DMS53 treated with DMSO at 0.1 percent for 48 hours (cell line): ENCODE measurements around the gene PTPN13.

Experiments used
- DNase-seq: peaks from one replicate; lab custom pipeline; 2025; ENCODE audit not compliant: unreplicated experiment; lab: John Stamatoyannopoulos, UW

The PTPN13 gene, protein sequence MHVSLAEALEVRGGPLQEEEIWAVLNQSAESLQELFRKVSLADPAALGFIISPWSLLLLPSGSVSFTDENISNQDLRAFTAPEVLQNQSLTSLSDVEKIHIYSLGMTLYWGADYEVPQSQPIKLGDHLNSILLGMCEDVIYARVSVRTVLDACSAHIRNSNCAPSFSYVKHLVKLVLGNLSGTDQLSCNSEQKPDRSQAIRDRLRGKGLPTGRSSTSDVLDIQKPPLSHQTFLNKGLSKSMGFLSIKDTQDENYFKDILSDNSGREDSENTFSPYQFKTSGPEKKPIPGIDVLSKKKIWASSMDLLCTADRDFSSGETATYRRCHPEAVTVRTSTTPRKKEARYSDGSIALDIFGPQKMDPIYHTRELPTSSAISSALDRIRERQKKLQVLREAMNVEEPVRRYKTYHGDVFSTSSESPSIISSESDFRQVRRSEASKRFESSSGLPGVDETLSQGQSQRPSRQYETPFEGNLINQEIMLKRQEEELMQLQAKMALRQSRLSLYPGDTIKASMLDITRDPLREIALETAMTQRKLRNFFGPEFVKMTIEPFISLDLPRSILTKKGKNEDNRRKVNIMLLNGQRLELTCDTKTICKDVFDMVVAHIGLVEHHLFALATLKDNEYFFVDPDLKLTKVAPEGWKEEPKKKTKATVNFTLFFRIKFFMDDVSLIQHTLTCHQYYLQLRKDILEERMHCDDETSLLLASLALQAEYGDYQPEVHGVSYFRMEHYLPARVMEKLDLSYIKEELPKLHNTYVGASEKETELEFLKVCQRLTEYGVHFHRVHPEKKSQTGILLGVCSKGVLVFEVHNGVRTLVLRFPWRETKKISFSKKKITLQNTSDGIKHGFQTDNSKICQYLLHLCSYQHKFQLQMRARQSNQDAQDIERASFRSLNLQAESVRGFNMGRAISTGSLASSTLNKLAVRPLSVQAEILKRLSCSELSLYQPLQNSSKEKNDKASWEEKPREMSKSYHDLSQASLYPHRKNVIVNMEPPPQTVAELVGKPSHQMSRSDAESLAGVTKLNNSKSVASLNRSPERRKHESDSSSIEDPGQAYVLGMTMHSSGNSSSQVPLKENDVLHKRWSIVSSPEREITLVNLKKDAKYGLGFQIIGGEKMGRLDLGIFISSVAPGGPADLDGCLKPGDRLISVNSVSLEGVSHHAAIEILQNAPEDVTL (N-terminal part only)

DNA sequence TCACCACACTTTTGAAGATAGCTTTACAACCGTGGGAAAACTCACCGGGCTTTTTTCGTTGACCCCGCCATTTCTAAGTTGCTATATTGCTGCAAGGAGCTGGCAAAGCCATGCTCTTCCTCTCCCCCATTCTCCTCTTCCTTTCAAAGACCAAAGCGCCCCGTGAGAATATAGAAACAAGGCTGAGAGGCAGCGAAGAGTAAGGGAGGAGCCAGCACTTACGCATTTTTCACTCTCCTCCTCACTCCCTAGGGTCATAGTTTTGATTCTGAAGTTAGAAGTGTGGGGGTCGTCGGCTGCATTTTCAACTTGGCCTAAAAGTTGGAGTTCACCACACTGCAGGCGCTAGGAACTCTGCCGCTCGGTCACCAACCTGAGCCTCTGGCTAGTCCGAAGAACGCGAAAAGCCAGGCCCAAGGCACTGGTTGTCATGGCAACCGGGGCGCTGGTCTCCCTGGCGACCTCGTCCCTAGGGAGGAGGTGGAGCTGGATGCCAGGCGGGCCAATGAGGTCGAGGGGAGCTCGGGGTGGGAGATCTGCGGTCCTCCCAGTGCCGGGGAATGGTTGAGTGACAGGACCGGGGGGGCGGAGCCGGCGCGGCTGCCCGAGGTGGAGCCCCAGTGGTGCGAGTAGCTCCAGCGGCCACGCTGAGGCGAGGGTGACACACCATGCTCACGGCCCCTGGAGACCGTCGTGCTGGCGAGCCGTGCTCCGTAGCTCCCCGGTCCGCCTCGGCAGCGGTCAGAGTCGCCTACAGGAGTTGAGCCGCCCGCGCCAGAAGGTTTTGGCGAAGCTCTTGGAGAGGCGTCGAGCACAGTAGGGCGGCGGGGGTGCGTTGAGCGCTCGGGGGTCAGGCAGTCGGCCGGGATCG, at the start of gene PTPN13:
TSS of gene PTPN13 (plus strand) at position 628 of the 871 bp plus-strand sequence. CDS start 40,942 bp downstream, outside the sequence.
- DNase-seq = peak; percentile 87

GRCh38 chr4:86547140-86547539, 47.0 kb upstream of the PTPN13 start:
- DNase-seq = no peak

DNA sequence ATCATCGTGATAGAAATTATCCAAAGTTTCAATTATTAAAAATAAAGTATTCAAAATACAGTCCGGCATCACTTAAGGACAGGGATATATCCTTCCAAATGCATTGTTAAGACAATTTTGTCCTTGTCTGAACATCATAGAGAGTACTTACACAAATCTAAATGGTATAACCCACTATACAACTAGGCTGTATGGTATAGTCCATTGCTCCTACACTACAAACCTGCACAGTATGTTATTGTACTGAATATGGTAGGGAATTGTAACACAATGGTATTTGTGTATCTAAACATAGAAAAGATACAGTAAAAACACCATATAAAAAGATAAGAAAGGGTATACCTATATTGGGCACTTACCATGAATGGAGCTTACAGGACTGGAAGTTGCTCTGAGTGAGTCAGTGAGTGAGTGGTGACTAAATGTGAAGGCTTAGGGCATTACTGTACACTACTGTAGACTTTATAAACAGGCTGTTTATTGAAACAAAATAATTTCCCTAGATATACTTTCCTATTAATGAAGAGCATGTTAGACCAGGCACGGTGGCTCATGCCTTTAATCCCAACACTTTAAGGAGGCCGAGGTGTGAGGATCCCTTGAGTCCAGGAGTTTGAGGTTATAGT, 44.8 kb upstream of the PTPN13 start:
- DNase-seq = no peak

DNA sequence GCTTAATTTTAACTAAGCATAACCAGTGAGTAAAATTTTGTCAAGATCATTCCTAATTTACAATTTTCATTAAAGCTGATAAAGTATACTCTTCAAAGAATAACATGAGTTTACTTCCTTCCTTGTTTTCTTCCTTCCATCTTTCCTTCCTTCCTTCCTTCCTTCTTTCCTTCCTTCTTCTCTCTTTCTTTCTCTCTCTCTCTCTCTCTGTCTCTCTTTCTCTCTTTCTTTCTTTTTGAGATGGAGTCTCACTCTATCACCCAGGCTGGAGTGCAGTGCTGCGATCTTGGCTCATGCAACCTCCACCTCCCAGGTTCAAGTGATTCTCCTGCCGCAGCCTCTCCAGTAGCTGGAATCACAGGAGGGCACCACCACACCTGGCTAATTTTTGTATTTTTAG, 42.7 kb upstream of the PTPN13 start:
- DNase-seq = no peak

- no peak for DNase-seq
Measured at GRCh38 chr4:86554646-86555045, 39.5 kb upstream of the PTPN13 start.

GRCh38 chr4:86556791-86557415, 37.2 kb upstream of the PTPN13 start:
- DNase-seq = no peak

GRCh38 chr4:86557526-86557925, 36.6 kb upstream of the PTPN13 start:
- DNase-seq = no peak

DNA sequence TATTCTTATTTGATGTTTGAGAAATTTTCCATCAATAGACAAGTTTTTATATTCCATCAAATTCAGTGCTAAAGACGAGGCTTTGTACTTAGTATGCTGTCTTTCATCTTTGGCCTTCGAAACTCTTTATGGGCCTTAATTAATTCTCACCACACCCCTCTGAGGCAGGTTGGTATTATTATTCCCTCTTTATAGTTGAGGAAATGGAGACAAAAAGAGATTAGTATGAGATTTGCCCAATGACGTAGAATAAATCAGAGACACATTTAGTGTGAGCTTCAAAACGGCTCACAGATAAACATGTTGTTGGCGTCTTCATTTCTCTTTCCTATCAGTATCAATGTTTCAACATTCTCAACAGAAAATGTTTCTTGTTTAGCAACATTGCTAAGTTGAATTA, 35.9 kb upstream of the PTPN13 start:
- no peak for DNase-seq

GRCh38 chr4:86558797-86559196, 35.3 kb upstream of the PTPN13 start:
- no peak for DNase-seq

GRCh38 chr4:86560447-86560846, 33.7 kb upstream of the PTPN13 start:
- DNase-seq = no peak

GRCh38 chr4:86561256-86561655, 32.9 kb upstream of the PTPN13 start:
- no peak for DNase-seq

GRCh38 chr4:86563416-86563815, 30.7 kb upstream of the PTPN13 start:
- no peak for DNase-seq

- no peak for DNase-seq
Measured at GRCh38 chr4:86564795-86565194, 29.3 kb upstream of the PTPN13 start.

DNA sequence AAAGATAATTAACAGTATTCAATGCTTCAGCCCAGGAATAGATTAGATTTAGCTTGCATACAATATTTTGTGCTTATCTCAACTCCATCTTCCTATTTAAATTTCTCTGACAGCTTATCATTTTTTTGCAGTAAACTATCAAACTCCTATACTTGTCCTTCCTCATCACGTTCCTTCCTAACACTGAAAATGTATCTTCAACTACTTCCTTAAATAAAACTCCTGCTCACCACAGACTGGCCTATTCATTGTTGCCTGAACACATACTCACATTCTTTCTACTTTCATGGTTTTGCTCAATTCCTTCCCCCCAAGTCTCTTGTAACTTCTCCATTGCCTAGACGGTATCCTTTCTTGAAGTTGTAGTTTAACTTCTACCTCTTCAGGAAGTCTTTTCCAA, 28.5 kb upstream of the PTPN13 start:
- DNase-seq = no peak

DNA sequence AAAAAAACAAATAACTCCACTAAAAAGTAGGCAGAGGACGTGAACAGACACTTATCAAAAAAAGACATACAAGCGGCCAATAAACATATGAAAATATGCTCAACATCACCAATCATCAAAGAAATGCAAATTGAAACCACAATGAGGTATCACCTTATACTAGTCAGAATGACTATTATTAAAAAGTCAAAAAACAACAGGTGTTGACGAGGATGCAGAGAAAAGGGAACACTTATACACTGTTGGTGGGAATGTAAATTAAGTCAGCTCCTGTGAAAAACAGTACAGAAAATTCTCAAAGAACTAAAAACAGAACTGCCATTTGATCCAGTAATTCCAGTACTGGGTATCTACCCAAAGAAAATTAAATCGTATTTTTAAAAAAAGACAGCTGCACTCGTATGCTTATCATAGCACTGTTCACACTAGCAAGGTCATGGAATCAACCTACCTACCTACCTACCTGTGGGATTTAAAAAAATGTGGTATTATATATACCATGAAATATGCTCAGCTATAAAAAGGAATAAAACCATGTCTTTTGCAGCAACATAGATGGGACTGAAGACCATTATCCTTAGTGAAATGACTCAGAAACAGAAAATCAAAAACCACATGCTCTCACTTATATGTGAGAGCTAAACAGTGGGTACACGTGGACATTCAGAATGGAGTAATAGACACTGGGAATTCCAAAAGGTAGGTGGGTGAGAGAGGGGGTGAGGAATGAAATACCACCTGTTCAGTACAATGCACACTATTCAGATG, 24.8 kb upstream of the PTPN13 start:
- DNase-seq = no peak

DNA sequence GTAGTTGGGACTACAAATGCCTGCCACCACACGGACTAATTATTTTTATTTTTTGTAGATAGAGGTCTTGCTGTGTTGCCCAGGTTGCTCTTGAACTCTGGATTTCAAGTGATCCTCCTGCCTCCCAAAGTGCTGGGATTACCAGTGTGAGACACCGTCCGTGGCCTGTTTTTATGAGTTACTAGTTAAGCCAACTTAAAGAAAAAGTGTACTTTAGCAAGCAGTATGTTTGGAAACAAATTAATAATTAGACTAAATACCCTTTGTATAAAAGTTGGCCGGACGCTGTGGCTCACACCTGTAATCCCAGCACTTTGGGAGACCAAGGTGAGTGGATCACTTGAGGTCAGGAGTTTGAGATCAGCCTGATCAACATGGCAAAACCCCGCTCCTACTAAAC, 14.2 kb upstream of the PTPN13 start:
- no peak for DNase-seq

DNA sequence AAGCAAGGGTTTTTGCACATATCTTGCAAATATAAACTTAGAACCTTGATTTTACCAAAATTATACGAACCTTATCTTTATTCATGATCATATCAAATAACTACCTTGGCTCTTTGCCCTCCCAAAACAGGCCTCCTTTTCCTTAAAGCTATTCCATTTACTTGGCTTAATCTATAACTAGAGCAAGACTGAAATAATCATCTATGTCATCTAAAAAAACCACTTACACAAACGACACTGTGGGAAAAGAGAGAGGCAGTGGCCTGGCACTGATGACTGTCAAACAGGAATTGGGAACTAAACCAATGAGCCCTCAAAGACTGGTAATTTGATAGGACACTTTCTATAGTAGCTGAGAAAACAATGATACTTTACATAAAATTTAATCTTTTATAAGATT, 11.7 kb upstream of the PTPN13 start:
- DNase-seq = peak; percentile 58

GRCh38 chr4:86586160-86586572, 7.9 kb upstream of the PTPN13 start:
- DNase-seq = no peak
